Stimulated activated naive CD8-positive, alpha-beta T cell treated with anti-CD3 and anti-CD28 coated beads, Interleukin-15, Interleukin-2, amounts not matched to agents 100 U/mL and 50 U/mL, for 24 hours (primary cell): ENCODE data around the gene WDR88.
"Not testable (repeated sequence)": the region's sequence is repeated elsewhere in the genome, so short reads cannot be mapped to it uniquely, and the experiment has no call there.

Experiments used
- ATAC-seq: fragments of 150-1000 bp; cut with Tn5 transposase; one replicate; pipeline ENCODE4 v1.10.0; 2021
- DNase-seq: peaks from one replicate; pipeline ENCODE4 v3.0.0; 2021

The WDR88 gene

DNA sequence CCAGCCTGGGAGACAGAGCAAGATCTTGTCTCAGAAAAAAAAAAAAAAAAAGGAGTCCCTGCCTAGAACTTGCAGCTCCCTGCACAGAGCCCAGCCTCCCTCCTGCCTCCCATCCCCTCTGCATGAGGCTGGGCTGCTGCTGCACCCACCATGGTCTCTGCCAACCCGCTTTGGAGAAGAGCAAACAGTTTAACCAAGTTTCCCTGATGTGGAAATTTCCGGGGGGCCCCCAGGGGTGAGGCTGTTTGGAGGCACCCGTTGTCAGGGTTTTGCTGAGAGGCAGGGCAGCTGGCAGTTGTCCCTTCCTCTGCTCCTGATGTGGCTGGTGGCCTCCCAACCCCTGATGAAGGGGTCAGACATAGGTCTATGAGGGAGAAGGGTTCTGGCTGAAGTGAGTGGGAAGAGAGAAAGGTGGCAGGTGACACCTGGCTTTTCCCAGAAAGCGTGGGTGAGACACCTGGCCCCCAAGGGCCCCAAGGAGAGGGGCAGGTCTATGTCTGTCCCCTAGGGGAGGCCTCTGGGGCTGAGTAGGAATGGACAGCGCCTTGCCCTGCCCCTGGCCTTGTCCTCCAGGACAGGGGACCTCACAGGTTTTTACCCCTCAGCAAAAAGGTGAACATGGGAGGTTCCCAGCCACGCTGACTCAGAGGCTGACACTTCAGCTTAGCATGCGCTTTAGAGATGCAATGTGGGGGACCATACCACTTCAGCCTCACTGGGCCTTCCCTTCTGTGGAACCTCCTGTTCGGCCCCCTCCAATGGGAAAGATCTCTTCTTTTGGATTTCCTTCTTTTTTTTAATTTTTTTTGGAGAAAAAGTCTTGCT is 67.7 kb downstream of the WDR88 start:
- DNase-seq (no peak), ATAC-seq (no peak)

DNA sequence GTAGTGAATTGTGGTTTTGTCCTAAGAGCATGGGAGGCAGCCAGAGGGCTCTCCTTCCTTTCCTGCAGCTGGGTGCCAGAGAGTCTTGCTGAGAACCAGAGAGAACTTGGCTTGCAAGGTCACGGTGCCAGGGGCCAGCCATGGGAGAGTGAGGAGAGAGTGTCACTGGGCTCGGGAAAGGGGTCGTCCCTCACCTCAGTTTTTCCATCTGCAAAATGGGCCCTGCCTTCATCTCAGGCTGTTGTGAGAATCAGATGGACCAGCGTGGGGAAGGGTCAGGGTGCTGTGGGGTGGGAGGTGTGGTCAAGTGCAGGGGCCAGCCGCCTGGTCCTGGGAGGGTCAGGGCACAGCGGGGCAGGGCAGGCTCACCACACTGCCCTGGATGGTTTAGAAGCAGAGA is 69.6 kb downstream of the WDR88 start:
- ATAC-seq: no peak
- DNase-seq: no peak

DNA sequence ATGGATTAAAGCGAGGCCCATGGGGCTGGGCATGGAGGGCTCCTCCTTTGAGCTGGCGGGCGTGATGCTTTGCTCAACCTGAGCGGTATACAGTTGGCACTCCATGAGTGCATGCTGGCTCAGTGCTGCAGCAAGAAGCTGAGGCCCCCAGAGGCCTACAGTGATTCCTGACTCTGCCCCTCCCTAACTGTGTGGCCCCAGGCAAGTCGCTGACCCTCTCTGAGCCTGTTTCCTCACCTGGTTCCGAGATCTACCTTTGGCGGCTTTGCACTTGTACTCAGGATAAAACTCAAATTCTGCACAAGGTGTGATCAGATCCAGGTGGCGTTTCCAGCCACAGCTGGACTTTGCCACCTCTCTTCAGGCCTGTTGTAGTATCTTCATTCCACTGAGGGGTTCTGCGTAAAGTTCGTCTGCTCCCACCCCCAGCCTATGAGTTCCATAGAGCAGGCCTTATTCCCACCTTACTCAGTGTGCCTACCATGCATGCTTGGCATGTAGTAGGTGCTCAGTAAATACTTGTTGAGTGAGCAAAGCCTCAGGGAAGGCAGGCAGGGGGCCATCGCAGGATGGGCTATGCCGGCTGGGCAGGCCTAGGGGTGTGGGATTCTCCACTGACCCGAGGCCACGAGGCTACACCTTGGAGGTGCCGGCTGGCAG is 70.1 kb downstream of the WDR88 start:
- ATAC-seq (no peak), DNase-seq (no peak)

DNA sequence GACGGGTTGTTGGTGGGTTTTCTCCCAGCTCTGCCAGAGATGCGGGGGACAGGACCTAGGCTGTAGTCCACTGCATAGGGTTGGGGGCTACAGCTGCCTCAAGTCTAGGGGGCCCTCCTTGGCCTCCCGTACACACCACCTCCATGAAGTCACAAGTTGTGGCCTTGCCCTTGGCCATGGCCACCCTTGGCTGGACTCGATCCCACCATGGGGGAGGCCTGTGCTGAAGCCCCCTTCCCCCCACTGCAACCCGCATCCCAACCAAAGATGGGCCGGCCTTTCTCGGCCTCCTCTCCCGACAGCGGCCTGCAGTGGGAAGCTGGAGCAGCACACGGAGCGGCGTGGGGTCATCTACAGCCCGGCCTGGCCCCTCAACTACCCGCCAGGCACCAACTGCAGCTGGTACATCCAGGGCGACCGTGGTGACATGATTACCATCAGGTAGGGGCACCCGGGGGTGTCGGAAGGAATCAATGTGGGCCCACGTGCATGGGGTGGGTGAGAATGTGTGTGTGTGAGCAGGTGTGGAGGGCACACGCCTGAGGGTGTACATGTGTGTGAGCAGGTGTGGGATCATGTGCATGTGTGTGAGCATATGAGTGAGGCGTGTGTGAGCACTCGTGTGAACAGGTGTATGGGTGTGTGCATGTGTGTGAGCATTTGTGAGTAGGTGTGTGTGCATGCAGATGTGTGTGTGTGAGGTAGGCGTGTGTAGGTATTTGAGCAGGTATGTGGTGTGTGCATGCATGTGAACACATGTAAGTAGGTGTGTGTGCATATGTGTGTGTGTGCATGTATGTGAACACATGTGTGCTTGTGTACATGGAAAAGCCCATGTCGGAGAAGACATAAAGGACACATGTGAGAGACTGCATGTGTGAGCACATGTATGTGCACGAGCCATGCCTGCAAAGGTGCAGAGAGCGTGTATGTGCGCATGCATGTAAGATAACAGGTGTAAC is 70.9 kb downstream of the WDR88 start:
- no peak for DNase-seq
- no peak for ATAC-seq

DNA sequence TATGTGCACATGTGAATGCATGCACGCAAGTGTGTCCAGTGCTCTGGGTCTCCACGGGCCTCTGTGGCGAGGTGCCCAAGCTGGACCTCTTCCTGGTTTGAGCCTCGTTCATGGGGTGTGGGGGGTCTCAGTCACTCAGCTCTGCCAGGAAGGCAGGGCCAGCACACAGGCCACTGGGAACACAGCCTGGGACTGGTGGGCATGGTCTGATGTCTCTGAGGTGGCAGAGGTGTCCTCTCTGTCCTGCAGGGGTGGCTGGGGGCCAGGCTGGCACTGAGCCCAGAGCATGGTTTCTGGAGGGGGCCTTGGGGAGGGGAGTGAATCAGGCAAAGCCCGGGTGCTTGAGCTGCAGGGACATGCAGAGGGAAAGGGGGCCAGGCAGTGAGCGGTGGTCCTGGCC is 71.6 kb downstream of the WDR88 start:
- DNase-seq (no peak), ATAC-seq (no peak)

DNA sequence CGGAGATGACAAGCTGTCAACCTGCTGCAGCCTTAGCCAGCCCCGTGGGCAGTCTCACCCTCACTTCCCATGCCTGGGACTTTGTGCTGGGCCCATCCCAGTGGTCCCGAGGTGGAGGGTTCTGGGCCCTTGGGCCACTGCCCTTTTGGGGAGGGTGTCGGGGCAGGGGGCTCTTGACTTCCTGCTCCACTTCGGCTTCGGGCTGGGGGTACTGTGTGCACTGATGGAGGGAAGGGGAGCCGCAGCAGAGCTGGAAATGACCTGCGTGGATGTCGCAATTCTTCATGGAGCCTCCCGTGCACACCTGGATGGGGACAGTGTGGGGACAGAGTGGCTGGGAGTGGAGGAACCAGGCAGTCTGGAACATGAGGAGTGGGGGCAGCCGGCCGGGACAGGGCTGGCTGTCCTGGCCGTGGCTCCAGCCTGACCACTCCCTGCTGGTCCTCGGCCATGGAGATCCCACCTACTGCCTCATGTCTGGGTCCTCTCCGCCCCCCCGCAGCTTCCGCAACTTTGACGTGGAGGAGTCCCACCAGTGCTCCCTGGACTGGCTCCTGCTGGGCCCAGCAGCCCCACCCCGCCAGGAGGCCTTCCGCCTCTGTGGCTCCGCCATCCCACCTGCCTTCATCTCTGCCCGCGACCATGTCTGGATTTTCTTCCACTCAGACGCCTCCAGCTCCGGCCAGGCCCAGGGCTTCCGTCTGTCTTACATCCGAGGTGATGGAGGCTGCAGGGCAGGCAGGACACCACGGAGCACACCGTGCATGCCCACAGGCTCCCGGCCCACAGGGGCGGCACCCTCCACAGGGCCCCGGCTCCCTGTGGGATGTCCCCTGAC is 72.4 kb downstream of the WDR88 start:
- DNase-seq (no peak), ATAC-seq (no peak)

DNA sequence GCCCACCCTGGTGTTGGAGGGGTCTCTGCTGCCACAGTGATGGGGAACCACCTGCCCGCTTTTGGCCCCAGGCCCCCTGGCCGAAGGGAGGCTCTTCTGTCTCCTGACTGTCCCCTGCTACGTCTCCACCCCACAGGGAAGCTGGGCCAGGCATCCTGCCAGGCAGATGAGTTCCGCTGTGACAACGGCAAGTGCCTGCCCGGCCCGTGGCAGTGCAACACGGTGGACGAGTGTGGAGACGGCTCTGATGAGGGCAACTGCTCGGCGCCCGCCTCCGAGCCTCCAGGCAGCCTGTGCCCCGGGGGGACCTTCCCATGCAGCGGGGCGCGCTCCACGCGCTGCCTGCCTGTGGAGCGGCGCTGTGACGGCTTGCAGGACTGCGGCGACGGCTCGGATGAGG is 73.2 kb downstream of the WDR88 start:
- no peak for ATAC-seq
- DNase-seq: no peak

DNA sequence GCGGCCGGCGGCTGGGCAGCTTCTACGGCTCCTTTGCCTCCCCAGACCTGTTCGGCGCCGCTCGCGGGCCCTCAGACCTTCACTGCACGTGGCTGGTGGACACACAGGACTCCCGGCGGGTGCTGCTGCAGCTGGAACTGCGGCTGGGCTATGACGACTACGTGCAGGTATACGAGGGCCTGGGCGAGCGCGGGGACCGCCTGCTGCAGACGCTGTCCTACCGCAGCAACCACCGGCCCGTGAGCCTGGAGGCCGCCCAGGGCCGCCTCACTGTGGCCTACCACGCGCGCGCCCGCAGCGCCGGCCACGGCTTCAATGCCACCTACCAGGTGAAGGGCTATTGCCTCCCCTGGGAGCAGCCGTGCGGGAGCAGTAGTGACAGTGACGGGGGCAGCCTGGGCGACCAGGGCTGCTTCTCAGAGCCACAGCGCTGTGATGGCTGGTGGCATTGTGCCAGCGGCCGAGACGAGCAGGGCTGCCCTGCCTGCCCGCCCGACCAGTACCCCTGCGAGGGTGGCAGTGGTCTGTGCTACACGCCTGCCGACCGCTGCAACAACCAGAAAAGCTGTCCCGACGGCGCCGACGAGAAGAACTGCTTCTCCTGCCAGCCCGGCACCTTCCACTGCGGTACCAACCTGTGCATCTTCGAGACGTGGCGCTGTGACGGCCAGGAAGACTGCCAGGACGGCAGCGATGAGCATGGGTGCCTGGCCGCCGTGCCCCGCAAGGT is 73.8 kb downstream of the WDR88 start:
- DNase-seq: no peak
- no peak for ATAC-seq

DNA sequence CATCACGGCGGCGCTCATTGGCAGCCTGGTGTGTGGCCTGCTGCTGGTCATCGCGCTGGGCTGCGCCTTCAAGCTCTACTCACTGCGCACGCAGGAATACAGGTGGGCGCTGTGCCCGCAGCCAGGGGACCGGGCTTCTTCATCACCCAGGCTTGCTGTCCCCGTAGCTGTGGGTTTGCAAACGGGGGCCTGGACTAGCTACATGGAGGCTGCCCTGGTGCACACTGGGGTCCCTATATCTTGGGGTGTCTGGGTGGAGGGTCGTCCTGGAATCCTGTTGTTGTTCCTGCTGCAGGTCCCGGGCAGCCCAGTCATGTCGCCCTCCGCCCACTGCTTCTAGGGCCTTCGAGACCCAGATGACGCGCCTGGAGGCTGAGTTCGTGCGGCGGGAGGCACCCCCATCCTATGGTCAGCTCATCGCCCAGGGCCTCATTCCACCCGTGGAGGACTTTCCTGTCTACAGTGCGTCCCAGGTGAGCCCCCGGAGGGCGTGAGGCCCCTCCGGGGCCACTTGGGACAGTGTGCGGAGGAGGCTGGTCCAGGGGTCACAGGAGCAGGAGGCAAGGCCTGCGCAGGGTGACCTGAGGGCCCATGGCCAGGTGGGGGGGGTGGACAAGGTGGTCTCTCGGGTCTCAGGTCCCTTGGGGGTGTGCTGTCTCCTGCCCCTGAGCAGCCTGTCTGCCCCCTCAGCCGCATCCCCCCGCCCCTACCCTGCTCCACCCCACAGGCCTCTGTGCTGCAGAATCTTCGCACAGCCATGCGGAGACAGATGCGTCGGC is 74.5 kb downstream of the WDR88 start:
- ATAC-seq: no peak
- no peak for DNase-seq

DNA sequence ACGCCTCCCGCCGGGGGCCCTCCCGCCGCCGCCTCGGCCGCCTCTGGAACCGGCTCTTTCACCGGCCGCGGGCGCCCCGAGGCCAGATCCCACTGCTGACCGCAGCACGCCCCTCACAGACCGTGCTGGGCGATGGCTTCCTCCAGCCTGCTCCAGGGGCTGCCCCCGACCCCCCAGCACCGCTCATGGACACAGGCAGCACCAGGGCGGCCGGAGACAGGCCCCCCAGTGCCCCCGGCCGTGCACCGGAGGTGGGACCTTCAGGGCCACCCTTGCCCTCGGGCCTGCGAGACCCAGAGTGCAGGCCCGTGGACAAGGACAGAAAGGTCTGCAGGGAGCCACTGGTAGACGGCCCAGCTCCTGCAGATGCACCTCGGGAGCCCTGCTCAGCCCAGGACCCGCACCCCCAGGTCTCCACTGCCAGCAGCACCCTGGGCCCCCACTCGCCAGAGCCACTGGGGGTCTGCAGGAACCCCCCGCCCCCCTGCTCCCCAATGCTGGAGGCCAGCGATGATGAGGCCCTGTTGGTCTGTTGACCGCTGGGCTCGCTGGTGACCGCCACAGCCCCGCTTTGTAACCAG is 75.2 kb downstream of the WDR88 start:
- no peak for DNase-seq
- no peak for ATAC-seq

DNA sequence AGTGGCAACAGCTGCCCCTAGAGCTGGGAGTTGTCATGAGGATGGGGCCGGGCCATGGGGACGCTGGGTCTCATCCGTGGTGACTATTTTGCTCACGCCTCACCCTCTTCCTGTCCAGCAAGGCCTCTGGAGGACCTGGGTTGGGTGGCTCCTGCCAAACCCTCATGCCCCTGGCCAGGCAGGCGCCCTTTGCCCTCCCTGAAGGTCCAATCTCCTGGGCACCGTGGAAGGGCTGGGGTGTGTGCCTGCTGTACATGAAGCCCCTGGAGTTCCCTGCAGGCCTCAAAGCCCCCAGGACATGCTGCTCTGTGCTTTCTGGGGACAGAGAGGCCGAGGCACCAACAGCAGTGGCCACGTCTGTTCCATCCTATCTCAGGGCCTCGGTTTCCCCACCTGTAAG is 76.0 kb downstream of the WDR88 start:
- ATAC-seq (no peak), DNase-seq (no peak)

DNA sequence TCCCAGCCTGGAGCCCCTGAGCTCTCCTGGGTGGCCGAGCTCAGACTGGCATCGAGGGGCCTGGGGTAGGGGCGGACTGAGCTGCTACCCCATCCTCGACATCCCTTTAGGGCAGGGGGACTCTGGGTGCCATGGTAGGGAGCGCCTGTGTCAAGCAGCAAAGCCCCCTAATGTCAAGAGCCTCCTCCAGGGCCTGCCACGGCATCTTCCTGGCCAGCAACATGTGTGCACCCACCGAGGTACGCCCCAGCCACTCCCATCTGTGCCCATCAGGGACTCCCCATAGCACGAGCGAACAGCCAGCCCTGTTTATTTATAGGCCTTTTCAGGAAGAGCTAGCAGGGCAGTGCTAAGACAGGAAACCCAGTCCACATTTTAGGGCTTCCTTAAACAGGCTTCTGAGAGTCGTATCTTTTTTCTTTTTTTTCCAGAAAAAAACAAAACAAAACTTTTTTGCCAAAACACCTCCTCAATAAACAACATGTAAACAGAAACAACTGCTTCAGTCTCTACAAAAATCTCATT is 76.5 kb downstream of the WDR88 start:
- ATAC-seq (no peak), DNase-seq (no peak)

DNA sequence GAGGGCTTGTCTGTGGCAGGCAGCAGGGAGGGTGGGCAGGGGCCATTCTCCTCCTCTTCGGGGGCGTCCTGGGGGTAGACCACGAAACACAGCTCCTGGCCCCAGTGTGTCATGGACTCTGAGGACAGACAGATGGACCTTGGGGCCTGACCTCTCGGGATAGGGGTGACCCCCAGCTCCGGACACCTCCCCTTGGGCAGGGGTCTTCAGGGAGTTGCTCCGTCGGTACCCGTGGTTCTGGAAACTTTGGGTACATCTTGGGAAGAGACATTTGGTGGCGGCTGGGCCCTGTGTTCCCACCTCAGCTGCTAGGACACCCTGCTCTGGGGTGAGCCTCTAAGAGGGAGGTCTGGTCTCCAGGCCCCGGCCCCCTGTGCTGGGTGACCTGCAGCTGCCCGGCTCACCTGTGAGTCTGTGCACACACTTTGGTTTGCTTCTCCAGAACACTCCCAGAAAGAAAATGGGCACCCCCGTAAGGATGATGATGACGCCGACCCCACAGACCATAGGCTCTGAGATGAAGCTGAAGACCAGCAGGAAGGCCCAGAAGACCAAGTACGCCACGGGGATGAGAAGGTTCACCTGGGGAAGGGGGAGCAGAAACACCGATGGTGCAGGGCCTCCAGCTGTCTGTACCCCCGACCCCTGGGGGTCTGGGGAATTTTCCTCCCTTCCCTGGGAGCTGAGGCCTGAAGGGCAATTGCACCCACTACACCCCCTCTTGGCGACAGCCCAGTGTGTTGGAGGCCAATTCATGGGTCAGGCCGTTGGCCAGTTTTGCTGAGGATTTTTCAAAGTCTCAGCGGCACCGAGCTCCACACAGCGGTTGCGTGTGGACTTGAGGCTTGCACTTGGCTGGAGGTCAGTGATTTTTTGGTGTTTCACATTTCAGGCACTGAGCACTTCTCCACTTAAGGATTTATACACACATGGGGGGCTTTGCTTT is 77.3 kb downstream of the WDR88 start:
- no peak for ATAC-seq
- DNase-seq: no peak

DNA sequence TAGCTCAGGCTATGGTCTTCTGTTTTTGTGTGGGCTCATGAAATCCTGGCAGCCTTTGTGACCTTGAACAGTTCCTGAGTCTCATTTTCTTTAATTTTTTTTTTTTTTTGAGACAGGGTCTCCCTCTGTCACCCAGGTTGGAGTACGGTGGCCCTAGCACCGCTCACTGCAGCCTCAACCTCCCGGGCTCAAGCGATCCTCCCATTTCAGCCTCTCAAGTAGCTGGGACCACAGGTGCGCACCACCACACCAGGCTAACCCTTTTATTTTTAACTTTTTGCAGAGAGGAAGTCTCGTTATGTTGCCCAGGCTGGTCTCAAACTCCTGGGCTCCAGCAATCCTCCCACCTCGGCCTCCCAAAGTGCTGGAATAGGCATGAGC is 77.9 kb downstream of the WDR88 start:
- ATAC-seq, DNase-seq: not testable (repeated sequence)

DNA sequence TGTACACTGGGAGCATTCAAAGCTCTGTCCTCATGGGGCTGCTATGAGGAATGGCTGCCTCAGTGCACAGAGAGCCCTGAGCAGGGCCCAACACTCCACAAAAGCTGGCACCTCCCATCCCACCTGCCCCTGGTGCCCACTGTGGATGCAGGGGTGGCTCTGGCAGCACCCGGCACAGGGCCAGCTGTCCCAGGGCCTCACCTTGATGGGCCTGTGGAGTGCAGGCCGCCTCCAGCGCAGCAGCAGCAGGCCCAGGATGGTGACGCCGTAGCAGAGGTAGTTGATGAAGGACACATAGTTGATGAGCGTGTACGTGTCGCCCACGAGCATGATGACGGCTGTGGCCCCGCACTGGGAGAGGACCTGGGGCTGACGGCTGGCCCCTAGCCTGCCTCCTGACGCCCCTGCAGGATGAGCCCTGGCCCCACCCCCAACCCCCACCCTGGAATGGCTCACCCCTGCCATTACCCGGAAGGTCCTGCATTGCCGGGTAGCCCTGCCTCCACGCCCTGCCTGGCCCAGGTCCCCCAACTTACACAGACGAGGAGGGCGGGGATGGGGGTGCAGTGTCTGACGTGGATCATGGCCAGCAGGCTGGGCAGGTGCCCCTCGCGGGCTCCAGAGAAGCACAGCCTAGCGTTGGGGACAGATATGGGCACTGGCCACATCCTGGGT is 78.5 kb downstream of the WDR88 start:
- ATAC-seq (no peak), DNase-seq (no peak)

DNA sequence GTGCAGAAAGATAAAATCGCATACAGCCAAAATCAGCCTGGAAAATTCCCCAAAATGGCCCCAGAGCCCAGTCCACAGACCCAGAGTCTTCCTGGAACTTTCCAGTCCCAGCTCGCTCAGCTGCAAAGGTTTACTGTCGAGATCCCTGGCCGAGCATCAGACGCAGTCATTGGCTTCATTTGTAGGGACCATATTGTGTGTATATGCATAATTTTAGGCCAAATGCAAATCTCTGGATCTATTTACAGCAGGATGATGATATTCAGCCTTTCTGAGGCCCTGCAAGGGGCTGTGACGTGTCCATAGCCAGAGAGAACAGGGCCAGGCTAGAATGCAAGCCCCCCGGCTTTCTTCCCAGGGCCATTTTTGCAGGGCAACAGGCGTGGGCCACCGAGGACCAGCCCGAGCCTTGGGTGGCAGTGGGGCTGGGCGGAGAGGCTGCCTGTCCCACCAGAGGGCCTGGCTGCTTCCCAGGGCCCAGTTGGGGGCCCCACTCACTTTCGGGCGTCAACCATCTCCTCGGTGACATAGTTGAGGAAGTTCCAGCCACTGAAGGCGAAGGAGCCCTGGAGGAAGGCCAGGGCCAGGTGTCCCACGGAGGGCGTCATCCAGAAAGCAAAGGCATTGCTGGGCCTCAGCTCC is 80.0 kb downstream of the WDR88 start:
- DNase-seq (no peak), ATAC-seq (no peak)

DNA sequence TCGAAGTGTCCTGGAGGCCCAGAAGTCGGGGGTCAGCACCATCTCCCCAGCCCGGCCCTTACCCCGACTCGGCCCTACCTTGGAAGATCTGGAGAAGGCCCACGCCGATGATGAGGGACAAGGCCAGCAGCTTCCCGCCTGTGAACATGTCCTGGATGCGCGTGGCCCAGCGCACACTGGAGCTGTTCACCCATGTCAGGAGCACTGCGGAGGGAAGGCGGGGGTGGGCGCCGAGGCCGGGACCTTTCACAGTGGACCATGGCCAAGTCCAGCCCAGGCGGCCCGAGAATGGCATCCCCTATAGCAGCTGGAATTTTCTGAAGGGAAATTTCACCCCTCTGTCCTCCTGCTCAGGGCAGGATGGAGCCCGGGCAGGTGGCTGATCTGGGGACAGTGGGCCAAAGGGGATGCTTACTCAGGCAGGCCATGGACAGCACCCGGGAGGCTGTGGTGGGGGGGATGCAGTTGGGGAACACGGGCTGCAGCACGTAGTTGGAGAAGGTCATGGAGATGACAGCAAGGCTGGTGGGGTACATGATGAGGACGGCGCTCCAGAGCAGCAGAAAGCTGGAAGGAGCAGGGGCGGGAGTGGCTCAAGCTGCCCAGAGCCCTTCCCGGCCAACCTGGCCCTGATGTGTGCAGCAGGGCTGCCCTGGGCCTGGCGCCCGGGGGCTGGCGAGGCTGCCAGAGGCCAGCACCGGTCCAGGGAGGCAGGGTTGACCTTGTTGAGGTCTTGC is 80.7 kb downstream of the WDR88 start:
- no peak for DNase-seq
- ATAC-seq: no peak
